ENCODE data around the gene MATN4. TPM values are rescaled to one million over a fixed set of nuclear protein-coding genes. Genes with fewer than 3 reads are reported as not detected.
"Not testable (repeated sequence)": the region's sequence is repeated elsewhere in the genome, so short reads cannot be mapped to it uniquely, and the experiment has no call there.

MATN4 gene
- total and polyA plus RNA-seq, 12 donors = 0.06 to 0.37 (median 0.16) TPM; not detected in 8

GRCh38 chr20:45353746-45354145 lies 45.6 kb upstream of the MATN4 start:
- Histone ChIP-seq H3K9me3 (replicated peaks in 1 of 3) (no peaks in the 10 kb centered on the region), H3K27ac (peak overlapping the region in 3 of 5 donors; percentile 14 to 91 (median 83)), H3K4me1 (replicated peaks in 1 of 2) (peaks cover 22 to 29% of the 10 kb centered on the region in 2 donors), H3K27me3 (no peaks in the 10 kb centered on the region), H3K4me3 (no peak overlapping the region), H3K36me3 (replicated peaks in 1 of 2) (no peaks in the 10 kb centered on the region)
- no peak for TF ChIP-seq CTCF (IDR thresholded peaks at IDR 0.05)
- no peak for TF ChIP-seq POLR2A (IDR thresholded peaks at IDR 0.05)
- 90 to 94% (median 93%) methylated on average over 1 of the region's 1 CpG for WGBS, 4 donors
- intact Hi-C loops (cut with DNase I) = no loop called here
- no peak for DNase-seq

DNA sequence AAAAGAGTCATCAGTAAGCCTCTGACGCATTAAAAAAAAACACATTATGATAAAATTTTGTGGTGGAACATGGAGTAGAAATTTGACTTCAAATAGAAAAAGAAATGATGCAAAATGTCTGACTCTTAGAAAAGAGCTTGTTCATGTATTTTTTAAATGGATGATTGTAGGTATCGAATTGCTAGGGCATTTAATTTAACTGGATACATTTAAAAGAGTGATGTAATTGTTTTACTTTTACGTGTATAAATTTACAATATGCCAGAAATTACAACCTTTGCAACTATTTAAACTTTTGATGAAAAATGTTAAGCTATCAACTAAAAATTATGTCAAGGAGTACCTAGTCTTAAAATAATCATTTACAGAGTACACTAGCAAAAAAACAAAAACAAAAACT lies 44.6 kb upstream of the MATN4 start:
- Histone ChIP-seq H3K27me3 (no peaks in the 10 kb centered on the region), H3K9me3 (replicated peaks in 1 of 3) (no peaks in the 10 kb centered on the region), H3K4me3 (no peak overlapping the region), H3K4me1 (replicated peaks in 1 of 2) (peaks cover 12 to 24% of the 10 kb centered on the region in 2 donors), H3K27ac (no peak overlapping the region), H3K36me3 (replicated peaks in 1 of 2) (no peaks in the 10 kb centered on the region)
- WGBS, 4 donors = 87 to 88% (median 87%) methylated on average over 3 of the region's 3 CpGs
- intact Hi-C loops (cut with DNase I) = no loop called here
- TF ChIP-seq CTCF (IDR thresholded peaks at IDR 0.05) = no peak
- TF ChIP-seq POLR2A (IDR thresholded peaks at IDR 0.05) = no peak
- DNase-seq = no peak

DNA sequence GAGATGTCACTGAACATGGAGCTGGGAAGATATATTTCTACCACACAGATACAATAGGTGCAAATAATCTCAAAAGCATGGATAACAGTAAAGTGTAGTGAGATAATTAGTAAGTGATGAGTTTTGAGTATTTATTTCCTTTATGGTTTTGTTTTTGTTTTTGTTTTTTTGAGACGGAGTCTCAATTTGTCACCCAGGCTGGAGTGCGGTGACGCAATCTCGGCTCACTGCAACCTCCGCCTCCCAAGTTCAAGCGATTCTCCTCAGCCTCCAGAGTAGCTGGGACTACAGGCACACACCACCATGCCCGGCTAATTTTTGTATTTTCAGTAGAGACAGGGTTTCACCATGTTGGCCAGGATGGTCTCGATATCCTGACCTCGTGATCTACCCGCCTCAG lies 42.7 kb upstream of the MATN4 start:
- WGBS, 4 donors = 85 to 93% (median 88%) methylated on average over 10 of the region's 10 CpGs
- H3K4me3 ChIP-seq; intact Hi-C loops (cut with DNase I); H3K36me3 ChIP-seq (replicated peaks in 1 of 2); H3K9me3 ChIP-seq (replicated peaks in 1 of 3); H3K27me3 ChIP-seq; H3K27ac ChIP-seq; DNase-seq: not testable (repeated sequence)
- H3K4me1 ChIP-seq (replicated peaks in 1 of 2) = peaks cover 23 to 33% of the 10 kb centered on the region in 2 donors

DNA sequence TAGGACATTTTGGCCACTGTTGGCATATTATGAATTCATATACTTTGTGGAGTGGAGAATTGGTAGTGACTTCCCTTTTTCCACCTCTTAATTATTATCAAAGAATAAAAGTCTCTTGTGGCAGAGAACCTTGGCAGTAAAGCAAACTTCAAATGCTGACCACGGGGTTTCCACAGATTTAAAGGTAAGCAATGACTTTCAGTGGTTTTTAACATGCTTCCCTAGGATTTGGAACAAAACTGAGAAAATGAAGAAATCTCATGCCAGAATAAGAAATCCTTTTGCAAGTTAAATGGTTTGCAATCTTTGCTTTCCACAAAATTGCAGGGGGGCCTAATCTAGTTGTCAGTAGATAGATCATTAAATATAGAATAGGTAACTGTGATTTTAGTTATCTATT lies 42.1 kb upstream of the MATN4 start:
- WGBS, 4 donors = 56 to 73% (median 67%) methylated on average over 1 of the region's 1 CpG
- no peaks in the 10 kb centered on the region for H3K36me3 ChIP-seq (replicated peaks in 1 of 2)
- H3K27ac ChIP-seq = no peak overlapping the region
- intact Hi-C loops (cut with DNase I) = no loop called here
- no peak for TF ChIP-seq POLR2A (IDR thresholded peaks at IDR 0.05)
- no peak for TF ChIP-seq CTCF (IDR thresholded peaks at IDR 0.05)
- peaks cover 26 to 33% of the 10 kb centered on the region in 2 donors for H3K4me1 ChIP-seq (replicated peaks in 1 of 2)
- DNase-seq = no peak
- no peaks in the 10 kb centered on the region for H3K9me3 ChIP-seq (replicated peaks in 1 of 3)
- H3K27me3 ChIP-seq = no peaks in the 10 kb centered on the region
- no peak overlapping the region for H3K4me3 ChIP-seq

Data from adrenal gland (tissue), 12 donors.